ENCODE measurements around the gene NREP. TPM values are rescaled to one million over a fixed set of nuclear protein-coding genes. Genes with fewer than 3 reads are reported as not detected.

NREP gene
- total and polyA plus RNA-seq, 10 of the 15 experiments (the other 5 are each of a cell fraction or from before 2014, with no cell fraction given): 20.6 to 117 (median 32.2) TPM

DNA sequence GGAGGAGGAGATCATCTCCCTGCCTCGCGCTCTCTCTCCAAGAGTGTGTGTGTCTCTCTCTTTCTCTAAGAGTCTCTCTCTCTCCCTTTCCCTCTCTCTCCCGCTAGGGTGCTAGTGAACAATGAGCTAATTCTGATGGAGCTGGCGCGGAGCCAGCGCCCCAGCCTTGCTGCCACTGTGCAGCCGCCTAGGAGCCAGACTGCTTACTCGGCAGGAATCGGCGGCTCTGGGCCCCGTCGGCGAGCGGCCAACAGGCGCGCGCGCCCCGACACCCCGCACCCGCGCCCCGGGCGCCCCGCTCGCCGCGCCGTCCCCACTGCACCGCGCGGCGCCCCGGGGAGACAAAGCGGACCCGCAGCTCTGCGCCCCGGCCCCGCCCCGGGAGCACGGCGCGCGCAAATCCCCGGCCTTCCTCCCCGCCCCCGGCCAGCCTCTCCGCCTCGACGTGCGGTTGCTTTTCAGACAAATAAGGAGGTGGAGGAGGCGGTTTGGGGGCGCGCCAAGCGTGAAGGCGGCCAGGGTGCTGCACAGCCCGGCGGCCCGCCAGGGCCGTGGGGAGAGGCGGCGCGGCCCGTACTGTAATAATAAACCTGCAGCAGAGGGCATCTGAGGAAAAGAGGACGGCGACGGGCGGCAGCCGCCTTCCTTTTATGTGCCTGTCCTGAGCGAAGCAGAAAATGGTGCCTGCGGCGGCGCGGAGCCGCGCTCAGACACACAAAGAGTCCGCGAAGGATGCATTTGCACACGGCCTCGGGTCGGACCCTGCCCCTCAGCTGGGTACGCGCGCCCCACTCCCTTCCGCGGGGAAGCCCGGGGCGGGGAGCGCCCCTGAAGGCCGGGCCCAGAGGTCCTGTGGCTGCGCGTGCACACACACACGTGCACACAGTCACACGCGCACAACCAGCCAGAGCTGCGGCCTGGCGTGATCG is 625 bp upstream of the NREP start (continued):
- TF ChIP-seq, protein P1, sequence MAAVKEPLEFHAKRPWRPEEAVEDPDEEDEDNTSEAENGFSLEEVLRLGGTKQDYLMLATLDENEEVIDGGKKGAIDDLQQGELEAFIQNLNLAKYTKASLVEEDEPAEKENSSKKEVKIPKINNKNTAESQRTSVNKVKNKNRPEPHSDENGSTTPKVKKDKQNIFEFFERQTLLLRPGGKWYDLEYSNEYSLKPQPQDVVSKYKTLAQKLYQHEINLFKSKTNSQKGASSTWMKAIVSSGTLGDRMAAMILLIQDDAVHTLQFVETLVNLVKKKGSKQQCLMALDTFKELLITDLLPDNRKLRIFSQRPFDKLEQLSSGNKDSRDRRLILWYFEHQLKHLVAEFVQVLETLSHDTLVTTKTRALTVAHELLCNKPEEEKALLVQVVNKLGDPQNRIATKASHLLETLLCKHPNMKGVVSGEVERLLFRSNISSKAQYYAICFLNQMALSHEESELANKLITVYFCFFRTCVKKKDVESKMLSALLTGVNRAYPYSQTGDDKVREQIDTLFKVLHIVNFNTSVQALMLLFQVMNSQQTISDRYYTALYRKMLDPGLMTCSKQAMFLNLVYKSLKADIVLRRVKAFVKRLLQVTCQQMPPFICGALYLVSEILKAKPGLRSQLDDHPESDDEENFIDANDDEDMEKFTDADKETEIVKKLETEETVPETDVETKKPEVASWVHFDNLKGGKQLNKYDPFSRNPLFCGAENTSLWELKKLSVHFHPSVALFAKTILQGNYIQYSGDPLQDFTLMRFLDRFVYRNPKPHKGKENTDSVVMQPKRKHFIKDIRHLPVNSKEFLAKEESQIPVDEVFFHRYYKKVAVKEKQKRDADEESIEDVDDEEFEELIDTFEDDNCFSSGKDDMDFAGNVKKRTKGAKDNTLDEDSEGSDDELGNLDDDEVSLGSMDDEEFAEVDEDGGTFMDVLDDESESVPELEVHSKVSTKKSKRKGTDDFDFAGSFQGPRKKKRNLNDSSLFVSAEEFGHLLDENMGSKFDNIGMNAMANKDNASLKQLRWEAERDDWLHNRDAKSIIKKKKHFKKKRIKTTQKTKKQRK (IDR thresholded peaks at IDR 0.05; ENCODE audit: low read depth, low read length): no peak
- no peak for TF ChIP-seq CEBPB (IDR thresholded peaks at IDR 0.05; ENCODE audit: borderline replicate concordance in 1 of 2, low read depth in 2 of 2, low read length in 2 of 2)
- TF ChIP-seq RFX5 (IDR thresholded peaks at IDR 0.05; ENCODE audit: low read depth, low read length): no peak
- TF ChIP-seq JUND (IDR thresholded peaks at IDR 0.05; ENCODE audit: low read depth, low read length): no peak
- TF ChIP-seq BHLHE40 (IDR thresholded peaks at IDR 0.05; ENCODE audit: borderline replicate concordance in 1 of 2, low read depth in 2 of 2, low read length in 1 of 2): peak; percentile 99
- TF ChIP-seq, protein P2, sequence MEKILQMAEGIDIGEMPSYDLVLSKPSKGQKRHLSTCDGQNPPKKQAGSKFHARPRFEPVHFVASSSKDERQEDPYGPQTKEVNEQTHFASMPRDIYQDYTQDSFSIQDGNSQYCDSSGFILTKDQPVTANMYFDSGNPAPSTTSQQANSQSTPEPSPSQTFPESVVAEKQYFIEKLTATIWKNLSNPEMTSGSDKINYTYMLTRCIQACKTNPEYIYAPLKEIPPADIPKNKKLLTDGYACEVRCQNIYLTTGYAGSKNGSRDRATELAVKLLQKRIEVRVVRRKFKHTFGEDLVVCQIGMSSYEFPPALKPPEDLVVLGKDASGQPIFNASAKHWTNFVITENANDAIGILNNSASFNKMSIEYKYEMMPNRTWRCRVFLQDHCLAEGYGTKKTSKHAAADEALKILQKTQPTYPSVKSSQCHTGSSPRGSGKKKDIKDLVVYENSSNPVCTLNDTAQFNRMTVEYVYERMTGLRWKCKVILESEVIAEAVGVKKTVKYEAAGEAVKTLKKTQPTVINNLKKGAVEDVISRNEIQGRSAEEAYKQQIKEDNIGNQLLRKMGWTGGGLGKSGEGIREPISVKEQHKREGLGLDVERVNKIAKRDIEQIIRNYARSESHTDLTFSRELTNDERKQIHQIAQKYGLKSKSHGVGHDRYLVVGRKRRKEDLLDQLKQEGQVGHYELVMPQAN (conservative IDR thresholded peaks at IDR 0.05): peak; percentile 37; the same call in 1 of the 2 replicates
- TF ChIP-seq SUZ12 (IDR thresholded peaks at IDR 0.05; ENCODE audit: unreplicated experiment): no peak
- no peak for TF ChIP-seq CHD1 (IDR thresholded peaks at IDR 0.05; ENCODE audit: low read depth, low read length)
- TF ChIP-seq CREB1 (IDR thresholded peaks at IDR 0.05; ENCODE audit: low read depth): peak; percentile 42; the same call in 1 of the 2 replicates
- no peak for TF ChIP-seq KDM1A (IDR thresholded peaks at IDR 0.05; ENCODE audit: borderline replicate concordance)
- no peak for TF ChIP-seq NFYA (IDR thresholded peaks at IDR 0.05; ENCODE audit: borderline replicate concordance, low read depth, low read length)
- peak; percentile 31 for TF ChIP-seq TCF12 (IDR thresholded peaks at IDR 0.05; ENCODE audit: low read depth, low read length)
- TF ChIP-seq SMC3 (IDR thresholded peaks at IDR 0.05; ENCODE audit: borderline replicate concordance, low read length): no peak
- no peak for TF ChIP-seq HDGF (IDR thresholded peaks at IDR 0.05)
- TF ChIP-seq, protein P3, sequence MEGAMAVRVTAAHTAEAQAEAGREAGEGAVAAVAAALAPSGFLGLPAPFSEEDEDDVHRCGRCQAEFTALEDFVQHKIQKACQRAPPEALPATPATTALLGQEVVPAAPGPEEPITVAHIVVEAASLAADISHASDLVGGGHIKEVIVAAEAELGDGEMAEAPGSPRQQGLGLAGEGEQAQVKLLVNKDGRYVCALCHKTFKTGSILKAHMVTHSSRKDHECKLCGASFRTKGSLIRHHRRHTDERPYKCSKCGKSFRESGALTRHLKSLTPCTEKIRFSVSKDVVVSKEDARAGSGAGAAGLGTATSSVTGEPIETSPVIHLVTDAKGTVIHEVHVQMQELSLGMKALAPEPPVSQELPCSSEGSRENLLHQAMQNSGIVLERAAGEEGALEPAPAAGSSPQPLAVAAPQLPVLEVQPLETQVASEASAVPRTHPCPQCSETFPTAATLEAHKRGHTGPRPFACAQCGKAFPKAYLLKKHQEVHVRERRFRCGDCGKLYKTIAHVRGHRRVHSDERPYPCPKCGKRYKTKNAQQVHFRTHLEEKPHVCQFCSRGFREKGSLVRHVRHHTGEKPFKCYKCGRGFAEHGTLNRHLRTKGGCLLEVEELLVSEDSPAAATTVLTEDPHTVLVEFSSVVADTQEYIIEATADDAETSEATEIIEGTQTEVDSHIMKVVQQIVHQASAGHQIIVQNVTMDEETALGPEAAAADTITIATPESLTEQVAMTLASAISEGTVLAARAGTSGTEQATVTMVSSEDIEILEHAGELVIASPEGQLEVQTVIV (IDR thresholded peaks at IDR 0.05; ENCODE audit: borderline replicate concordance, partially characterized antibody): no peak
- TF ChIP-seq NR2C1 (IDR thresholded peaks at IDR 0.05): 0 out of 2 replicates have a peak, but pooled peaks have one; percentile 15
- no peak for TF ChIP-seq RELA (IDR thresholded peaks at IDR 0.05; ENCODE audit: borderline replicate concordance, partially characterized antibody)
- no peak for TF ChIP-seq NRF1 (conservative IDR thresholded peaks at IDR 0.05; ENCODE audit: low read depth, low read length)
- TF ChIP-seq ZNF384 (IDR thresholded peaks at IDR 0.05; ENCODE audit: borderline replicate concordance, low read depth, low read length): no peak
- TF ChIP-seq TAF1 (IDR thresholded peaks at IDR 0.05; ENCODE audit: borderline replicate concordance, low read depth, low read length): 0 out of 2 replicates have a peak, but pooled peaks have one; percentile 58
- no peak for TF ChIP-seq HCFC1 (IDR thresholded peaks at IDR 0.05; ENCODE audit: low read length)
- TF ChIP-seq YBX1 (IDR thresholded peaks at IDR 0.05): no peak
- no peak for TF ChIP-seq ZNF274 (IDR thresholded peaks at IDR 0.05; ENCODE audit: insufficient read depth, insufficient read length)

All from GM12878 (cell line).